HepG2 (cell line): ENCODE data around the gene C3orf80. TPM values are rescaled to one million over a fixed set of nuclear protein-coding genes. Genes with fewer than 3 reads are reported as not detected.

Experiments used
- ATAC-seq: fragments of 200-7000 bp; cut with Tn5 transposase; 3 replicates; pipeline ENCODE4 v1.9.1; 2020; ENCODE audit warnings: mild to moderate bottlenecking, moderate library complexity
- BruUV-seq: library from RNA; stranded (reverse); fragments of 400-500 nt; replicated peaks from 2 replicates; lab custom pipeline; 2021; lab: Mats Ljungman, UMichigan
- CTCF ChIA-PET: fragments of 300-600 bp; formaldehyde crosslinking; extraction: SDS; loops from one replicate; lab custom pipeline; 2021; ENCODE audit warnings: low total read pairs, inconsistent platforms, low intra/inter-chr PET ratio; lab: Yijun Ruan, JAX
- POLR2A ChIA-PET: fragments of 350-600 bp; sonication (Branson Sonifier 250); formaldehyde crosslinking; loops from one replicate; lab custom pipeline; 2020; ENCODE audit warnings: antibody characterized with exemption, inconsistent platforms; lab: Yijun Ruan, JAX
- DNase-seq: peaks from one replicate; pipeline ENCODE4 v3.0.0-alpha.2; 2015; ENCODE audit warnings: low spot score
- FAIRE-seq: peaks from 3 replicates; lab custom pipeline; 2011; peaks lifted over from hg19 to GRCh38; lab: Jason Lieb, UNC
- H2AFZ ChIP-seq: one replicate; pipeline ENCODE4 v1.6.1; 2011; ENCODE audit warnings: low read length, inconsistent platforms
- H3K27ac ChIP-seq: fragments of 300-600 bp; 3 replicates; pipeline ENCODE4 v1.8.0; 2011; ENCODE audit warnings: mixed run types, mild to moderate bottlenecking, mixed read lengths, low read length, inconsistent platforms; ENCODE audit not compliant: insufficient read depth; ENCODE audit errors: extremely low read length
- H3K27me3 ChIP-seq, 2 experiments: fragments of 200-600 bp in 1 of 2; 2 replicates in 1 of 2; 3 replicates in 1 of 2; pipeline versions ENCODE4 v1.6.0 to v1.8.0; 2011; ENCODE audit warnings: low read length in 2 of 2, mild to moderate bottlenecking in 2 of 2, moderate library complexity in 2 of 2, inconsistent platforms in 1 of 2; ENCODE audit not compliant: insufficient read depth in 2 of 2, control insufficient read depth in 1 of 2
- H3K36me3 ChIP-seq, 2 experiments: fragments of 200-600 bp in 1 of 2; replicated peaks in 1 of 2; 2 replicates in 1 of 2; 3 replicates in 1 of 2; pipeline versions ENCODE4 v1.5.1 to v1.8.0; 2011; ENCODE audit warnings: low read length in 2 of 2, inconsistent platforms in 1 of 2; ENCODE audit not compliant: insufficient read depth in 2 of 2, control insufficient read depth in 1 of 2
- H3K4me1 ChIP-seq: 2 replicates; pipeline ENCODE4 v1.5.1; 2012; ENCODE audit warnings: low read length, inconsistent platforms; ENCODE audit not compliant: insufficient read depth
- H3K4me2 ChIP-seq: 2 replicates; pipeline ENCODE4 v1.6.0; 2011; ENCODE audit warnings: low read depth, low read length, inconsistent platforms
- H3K4me3 ChIP-seq, 3 experiments: fragments of 200-600 bp in 1 of 3; sonication (generic), shearing (Covaris generic) in 1 of 3; replicated peaks in 1 of 3; 2 replicates each; pipeline ENCODE4 v1.5.1; 2011 to 2016; ENCODE audit warnings: low read length in 3 of 3, inconsistent platforms in 2 of 3, low read depth in 2 of 3, mild to moderate bottlenecking in 2 of 3, control low read depth in 1 of 3, mixed read lengths in 1 of 3; ENCODE audit not compliant: insufficient read depth in 1 of 3
- H3K79me2 ChIP-seq: one replicate; pipeline ENCODE4 v1.6.1; 2011; ENCODE audit warnings: low read length, inconsistent platforms; ENCODE audit not compliant: insufficient read depth
- H3K9ac ChIP-seq: 2 replicates; pipeline ENCODE4 v1.6.0; 2011; ENCODE audit warnings: mild to moderate bottlenecking, low read depth, low read length, inconsistent platforms; ENCODE audit not compliant: insufficient read depth
- H3K9me3 ChIP-seq: 2 replicates; pipeline ENCODE4 v1.5.1; 2012; ENCODE audit warnings: mild to moderate bottlenecking, low read length
- H4K20me1 ChIP-seq: 2 replicates; pipeline ENCODE4 v1.6.0; 2011; ENCODE audit warnings: inconsistent platforms, mild to moderate bottlenecking, low read length, moderate library complexity; ENCODE audit not compliant: insufficient read depth
- ARID5B ChIP-seq: IDR thresholded peaks from 2 replicates; pipeline ENCODE4 v1.4.0; 2020; ENCODE audit warnings: mild to moderate bottlenecking, missing genetic modification reagents
- MTA3 ChIP-seq: sonication (generic); formaldehyde crosslinking; IDR thresholded peaks from 2 replicates; pipeline ENCODE4 v1.4.0; 2020; ENCODE audit warnings: missing genetic modification reagents
- MTF2 ChIP-seq: sonication (generic); formaldehyde crosslinking; IDR thresholded peaks from 2 replicates; pipeline ENCODE4 v1.5.0; 2020; ENCODE audit warnings: missing genetic modification reagents, borderline replicate concordance
- MXD1 ChIP-seq: sonication (generic); formaldehyde crosslinking; IDR thresholded peaks from 2 replicates; pipeline ENCODE4 v1.4.0; 2020; ENCODE audit warnings: mild to moderate bottlenecking, missing genetic modification reagents
- SMYD3 ChIP-seq: sonication (generic); formaldehyde crosslinking; IDR thresholded peaks from 2 replicates; pipeline ENCODE4 v1.8.1; 2023; ENCODE audit warnings: mild to moderate bottlenecking, missing genetic modification reagents
- TMF1 ChIP-seq: sonication (generic); formaldehyde crosslinking; IDR thresholded peaks from 2 replicates; pipeline ENCODE4 v1.8.1; 2022; ENCODE audit warnings: low read depth, missing genetic modification reagents
- WGBS: methylation state at CpG from one replicate; pipeline ENCODE4 v1.1.6; 2017; ENCODE audit warnings: low lambda C conversion rate; 5-methylcytosine and 5-hydroxymethylcytosine counted together
- in situ Hi-C: cut with HindIII; loops from 2 replicates; pipeline ENCODE4 v1.10.0; 2017; ENCODE audit warnings: low pct_unique_long_range_greater_than_20kb; ENCODE audit not compliant: extremely low pct_ligation_motif_present
- intact Hi-C: fragments of 100-400 bp; cut with micrococcal nuclease; formaldehyde crosslinking; loops from one replicate; pipeline ENCODE4 v1.10.0; 2022; ENCODE audit not compliant: unreplicated experiment
- polyA plus RNA-seq, 8 experiments: library from polyadenylated mRNA; depleted of rRNA in 3 of 8; stranded (reverse) in 7 of 8; unstranded in 1 of 8; fragments of >200 nt; fragmentation: Illumina TruSeq in 4 of 8; extraction: Trizol in 4 of 8; gene quantifications; 2 replicates each; pipeline versions ENCODE4 v1.2.1 to v1.2.3, GENCODE V29; 2011 to 2016; ENCODE audit warnings: low read depth in 4 of 8, missing spikeins in 1 of 8, mixed read lengths in 1 of 8; ENCODE audit not compliant: insufficient read depth in 1 of 8
- total RNA-seq, 5 experiments: library from RNA; depleted of rRNA; stranded (reverse); fragments of >200 nt; fragmentation: Illumina TruSeq; extraction: Trizol; gene quantifications; 2 replicates each; pipeline ENCODE4 v1.2.3, GENCODE V29; 2016; ENCODE audit warnings: low read depth in 1 of 5
- TF ChIP-seq, protein P1 (sequence below): sonication (generic); formaldehyde crosslinking; IDR thresholded peaks from 2 replicates; pipeline ENCODE4 v1.4.0; 2020; ENCODE audit warnings: missing genetic modification reagents, borderline replicate concordance
- TF ChIP-seq, protein P2 (sequence below): sonication (generic); formaldehyde crosslinking; IDR thresholded peaks from 2 replicates; pipeline ENCODE4 v1.4.0; 2020; ENCODE audit warnings: missing genetic modification reagents

The C3orf80 gene
- total and polyA plus RNA-seq, 2 of the 13 experiments (the other 11 are each of a cell fraction or from before 2014, with no cell fraction given) = 0.03 to 0.04 TPM

DNA sequence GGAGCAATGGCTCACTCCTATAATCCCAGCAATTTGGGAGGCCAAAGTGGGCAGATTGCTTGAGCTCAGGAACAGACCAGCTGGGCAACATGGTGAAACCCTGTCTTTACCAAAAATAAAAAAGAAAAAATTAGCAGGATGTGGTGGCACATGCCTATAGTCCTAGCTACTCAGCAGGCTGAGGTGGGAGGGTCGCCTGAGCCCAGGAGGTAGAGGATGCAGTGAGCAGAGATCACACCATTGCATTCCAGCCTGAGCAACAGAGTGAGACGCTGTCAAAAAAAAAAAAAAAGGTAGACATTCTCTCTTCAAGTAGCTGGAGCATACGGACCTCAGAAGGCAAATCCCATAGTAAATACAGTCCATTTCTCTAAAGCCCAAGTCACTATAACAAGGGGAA lies 7.1 kb upstream of the C3orf80 start:
- FAIRE-seq = no peak
- ChIA-PET POLR2A (no interaction called here), CTCF (no interaction called here)
- H4K20me1 ChIP-seq = no peaks in the 10 kb centered on the region
- no TSS peak for BruUV-seq
- H2AFZ ChIP-seq = no peak overlapping the region
- no peak overlapping the region for H3K27ac ChIP-seq
- H3K9me3 ChIP-seq = no peaks in the 10 kb centered on the region
- H3K4me2 ChIP-seq = no peak overlapping the region
- ATAC-seq = no peak
- H3K36me3 ChIP-seq = no peaks in the 10 kb centered on the region
- DNase-seq = no peak
- no peak overlapping the region for H3K4me3 ChIP-seq
- in situ Hi-C loops (no loop called here), intact Hi-C loops (no loop called here)
- H3K79me2 ChIP-seq = no peaks in the 10 kb centered on the region
- peaks cover 0 to 13% of the 10 kb centered on the region in 2 experiments; a peak in 1 of 5 replicates for H3K27me3 ChIP-seq
- no peak overlapping the region for H3K9ac ChIP-seq
- no peaks in the 10 kb centered on the region for H3K4me1 ChIP-seq
- 0% methylated on average over 3 of the region's 3 CpGs for WGBS
- TF ChIP-seq SMYD3 (CRISPR knock-in tag) (no peak), ARID5B (CRISPR knock-in tag) (no peak), MTA3 (CRISPR knock-in tag) (no peak), MTF2 (CRISPR knock-in tag) (no peak), TMF1 (CRISPR knock-in tag) (no peak), MXD1 (no peak)
- TF ChIP-seq, protein P1, sequence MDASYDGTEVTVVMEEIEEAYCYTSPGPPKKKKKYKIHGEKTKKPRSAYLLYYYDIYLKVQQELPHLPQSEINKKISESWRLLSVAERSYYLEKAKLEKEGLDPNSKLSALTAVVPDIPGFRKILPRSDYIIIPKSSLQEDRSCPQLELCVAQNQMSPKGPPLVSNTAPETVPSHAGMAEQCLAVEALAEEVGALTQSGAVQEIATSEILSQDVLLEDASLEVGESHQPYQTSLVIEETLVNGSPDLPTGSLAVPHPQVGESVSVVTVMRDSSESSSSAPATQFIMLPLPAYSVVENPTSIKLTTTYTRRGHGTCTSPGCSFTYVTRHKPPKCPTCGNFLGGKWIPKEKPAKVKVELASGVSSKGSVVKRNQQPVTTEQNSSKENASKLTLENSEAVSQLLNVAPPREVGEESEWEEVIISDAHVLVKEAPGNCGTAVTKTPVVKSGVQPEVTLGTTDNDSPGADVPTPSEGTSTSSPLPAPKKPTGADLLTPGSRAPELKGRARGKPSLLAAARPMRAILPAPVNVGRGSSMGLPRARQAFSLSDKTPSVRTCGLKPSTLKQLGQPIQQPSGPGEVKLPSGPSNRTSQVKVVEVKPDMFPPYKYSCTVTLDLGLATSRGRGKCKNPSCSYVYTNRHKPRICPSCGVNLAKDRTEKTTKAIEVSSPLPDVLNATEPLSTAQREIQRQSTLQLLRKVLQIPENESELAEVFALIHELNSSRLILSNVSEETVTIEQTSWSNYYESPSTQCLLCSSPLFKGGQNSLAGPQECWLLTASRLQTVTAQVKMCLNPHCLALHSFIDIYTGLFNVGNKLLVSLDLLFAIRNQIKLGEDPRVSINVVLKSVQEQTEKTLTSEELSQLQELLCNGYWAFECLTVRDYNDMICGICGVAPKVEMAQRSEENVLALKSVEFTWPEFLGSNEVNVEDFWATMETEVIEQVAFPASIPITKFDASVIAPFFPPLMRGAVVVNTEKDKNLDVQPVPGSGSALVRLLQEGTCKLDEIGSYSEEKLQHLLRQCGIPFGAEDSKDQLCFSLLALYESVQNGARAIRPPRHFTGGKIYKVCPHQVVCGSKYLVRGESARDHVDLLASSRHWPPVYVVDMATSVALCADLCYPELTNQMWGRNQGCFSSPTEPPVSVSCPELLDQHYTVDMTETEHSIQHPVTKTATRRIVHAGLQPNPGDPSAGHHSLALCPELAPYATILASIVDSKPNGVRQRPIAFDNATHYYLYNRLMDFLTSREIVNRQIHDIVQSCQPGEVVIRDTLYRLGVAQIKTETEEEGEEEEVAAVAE (CRISPR knock-in tag) = no peak
- TF ChIP-seq, protein P2, sequence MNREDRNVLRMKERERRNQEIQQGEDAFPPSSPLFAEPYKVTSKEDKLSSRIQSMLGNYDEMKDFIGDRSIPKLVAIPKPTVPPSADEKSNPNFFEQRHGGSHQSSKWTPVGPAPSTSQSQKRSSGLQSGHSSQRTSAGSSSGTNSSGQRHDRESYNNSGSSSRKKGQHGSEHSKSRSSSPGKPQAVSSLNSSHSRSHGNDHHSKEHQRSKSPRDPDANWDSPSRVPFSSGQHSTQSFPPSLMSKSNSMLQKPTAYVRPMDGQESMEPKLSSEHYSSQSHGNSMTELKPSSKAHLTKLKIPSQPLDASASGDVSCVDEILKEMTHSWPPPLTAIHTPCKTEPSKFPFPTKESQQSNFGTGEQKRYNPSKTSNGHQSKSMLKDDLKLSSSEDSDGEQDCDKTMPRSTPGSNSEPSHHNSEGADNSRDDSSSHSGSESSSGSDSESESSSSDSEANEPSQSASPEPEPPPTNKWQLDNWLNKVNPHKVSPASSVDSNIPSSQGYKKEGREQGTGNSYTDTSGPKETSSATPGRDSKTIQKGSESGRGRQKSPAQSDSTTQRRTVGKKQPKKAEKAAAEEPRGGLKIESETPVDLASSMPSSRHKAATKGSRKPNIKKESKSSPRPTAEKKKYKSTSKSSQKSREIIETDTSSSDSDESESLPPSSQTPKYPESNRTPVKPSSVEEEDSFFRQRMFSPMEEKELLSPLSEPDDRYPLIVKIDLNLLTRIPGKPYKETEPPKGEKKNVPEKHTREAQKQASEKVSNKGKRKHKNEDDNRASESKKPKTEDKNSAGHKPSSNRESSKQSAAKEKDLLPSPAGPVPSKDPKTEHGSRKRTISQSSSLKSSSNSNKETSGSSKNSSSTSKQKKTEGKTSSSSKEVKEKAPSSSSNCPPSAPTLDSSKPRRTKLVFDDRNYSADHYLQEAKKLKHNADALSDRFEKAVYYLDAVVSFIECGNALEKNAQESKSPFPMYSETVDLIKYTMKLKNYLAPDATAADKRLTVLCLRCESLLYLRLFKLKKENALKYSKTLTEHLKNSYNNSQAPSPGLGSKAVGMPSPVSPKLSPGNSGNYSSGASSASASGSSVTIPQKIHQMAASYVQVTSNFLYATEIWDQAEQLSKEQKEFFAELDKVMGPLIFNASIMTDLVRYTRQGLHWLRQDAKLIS = no peak
